ENCODE data around the gene E2F4. TPM values are rescaled to one million over a fixed set of nuclear protein-coding genes. Genes with fewer than 3 reads are reported as not detected.

Gene E2F4
- total and polyA plus RNA-seq, 2 experiments from 2014 or later: 67.0 to 135 TPM

DNA sequence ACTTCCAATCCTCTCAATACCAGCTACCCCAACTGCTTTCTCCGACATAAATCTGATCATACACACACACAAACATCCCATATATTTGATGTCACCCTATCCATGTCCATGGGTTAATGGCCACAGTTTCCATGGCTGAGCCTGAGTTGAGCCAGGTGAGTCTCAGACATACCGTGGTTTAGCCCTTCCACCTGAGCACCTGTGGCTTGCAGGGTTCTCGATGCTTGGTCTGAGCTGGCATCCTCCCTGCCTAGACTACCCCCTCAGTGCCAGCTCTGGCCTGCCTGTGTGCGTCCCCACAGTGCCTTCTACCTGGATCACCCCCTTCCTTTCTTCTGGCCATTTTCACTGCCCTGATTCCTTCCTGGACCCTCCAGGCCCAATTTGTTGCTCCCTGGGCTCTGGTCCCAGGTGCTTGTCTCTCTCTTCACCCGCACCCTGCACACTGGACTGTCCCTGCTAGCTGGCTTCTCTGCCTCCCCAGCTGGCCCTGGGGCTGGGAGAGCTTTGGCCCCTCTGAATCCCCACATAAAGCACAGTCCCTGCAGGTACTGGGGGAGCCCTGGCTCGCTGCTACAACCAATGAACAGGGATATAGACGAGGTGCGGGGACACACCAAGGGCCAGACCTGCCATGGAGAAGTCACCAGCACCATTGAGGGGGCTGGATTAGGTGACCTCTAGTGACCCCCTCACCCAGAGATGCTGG is 14.3 kb downstream of the E2F4 start:
- Histone ChIP-seq H3K9me2 (ENCODE audit: insufficient read depth) (no peaks in the 10 kb centered on the region), H3K4me2 (no peak overlapping the region), H3K27ac (ENCODE audit: low read depth) (no peak overlapping the region), H4K20me1 (replicated peaks; ENCODE audit: insufficient read depth) (no peaks in the 10 kb centered on the region), H2AFZ (no peak overlapping the region), H3K4me1 (ENCODE audit: insufficient read depth) (no peaks in the 10 kb centered on the region), H3K79me2 (replicated peaks; ENCODE audit: insufficient read depth) (no peaks in the 10 kb centered on the region), H3K4me3 (no peak overlapping the region), H3K36me3 (ENCODE audit: insufficient read depth) (no peaks in the 10 kb centered on the region), H3K27me3 (ENCODE audit: insufficient read depth) (no peaks in the 10 kb centered on the region), H3F3A (replicated peaks; ENCODE audit: low read depth) (no peaks in the 10 kb centered on the region)
- no peaks in the 10 kb centered on the region for H3K9me3 Mint-ChIP-seq
- DNase-seq (ENCODE audit: low spot score): no peak
- TF ChIP-seq, protein P1, sequence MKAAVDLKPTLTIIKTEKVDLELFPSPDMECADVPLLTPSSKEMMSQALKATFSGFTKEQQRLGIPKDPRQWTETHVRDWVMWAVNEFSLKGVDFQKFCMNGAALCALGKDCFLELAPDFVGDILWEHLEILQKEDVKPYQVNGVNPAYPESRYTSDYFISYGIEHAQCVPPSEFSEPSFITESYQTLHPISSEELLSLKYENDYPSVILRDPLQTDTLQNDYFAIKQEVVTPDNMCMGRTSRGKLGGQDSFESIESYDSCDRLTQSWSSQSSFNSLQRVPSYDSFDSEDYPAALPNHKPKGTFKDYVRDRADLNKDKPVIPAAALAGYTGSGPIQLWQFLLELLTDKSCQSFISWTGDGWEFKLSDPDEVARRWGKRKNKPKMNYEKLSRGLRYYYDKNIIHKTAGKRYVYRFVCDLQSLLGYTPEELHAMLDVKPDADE (IDR thresholded peaks at IDR 0.05): no peak
- TF ChIP-seq EZH2phosphoT487 (IDR thresholded peaks at IDR 0.05; ENCODE audit: unreplicated experiment) (no peak), ZNF114 (CRISPR knock-in tag; IDR thresholded peaks at IDR 0.05) (no peak), STAT1 (IDR thresholded peaks at IDR 0.05; ENCODE audit: unreplicated experiment) (no peak), JUNB (IDR thresholded peaks at IDR 0.05; ENCODE audit: unreplicated experiment) (no peak), NANOG (IDR thresholded peaks at IDR 0.05; ENCODE audit: borderline replicate concordance) (no peak), POLR2AphosphoS5 (IDR thresholded peaks at IDR 0.05; ENCODE audit: low read depth) (no peak), ZNF331 (CRISPR knock-in tag; IDR thresholded peaks at IDR 0.05; ENCODE audit: low read depth) (no peak)
- TF ChIP-seq, protein P2, sequence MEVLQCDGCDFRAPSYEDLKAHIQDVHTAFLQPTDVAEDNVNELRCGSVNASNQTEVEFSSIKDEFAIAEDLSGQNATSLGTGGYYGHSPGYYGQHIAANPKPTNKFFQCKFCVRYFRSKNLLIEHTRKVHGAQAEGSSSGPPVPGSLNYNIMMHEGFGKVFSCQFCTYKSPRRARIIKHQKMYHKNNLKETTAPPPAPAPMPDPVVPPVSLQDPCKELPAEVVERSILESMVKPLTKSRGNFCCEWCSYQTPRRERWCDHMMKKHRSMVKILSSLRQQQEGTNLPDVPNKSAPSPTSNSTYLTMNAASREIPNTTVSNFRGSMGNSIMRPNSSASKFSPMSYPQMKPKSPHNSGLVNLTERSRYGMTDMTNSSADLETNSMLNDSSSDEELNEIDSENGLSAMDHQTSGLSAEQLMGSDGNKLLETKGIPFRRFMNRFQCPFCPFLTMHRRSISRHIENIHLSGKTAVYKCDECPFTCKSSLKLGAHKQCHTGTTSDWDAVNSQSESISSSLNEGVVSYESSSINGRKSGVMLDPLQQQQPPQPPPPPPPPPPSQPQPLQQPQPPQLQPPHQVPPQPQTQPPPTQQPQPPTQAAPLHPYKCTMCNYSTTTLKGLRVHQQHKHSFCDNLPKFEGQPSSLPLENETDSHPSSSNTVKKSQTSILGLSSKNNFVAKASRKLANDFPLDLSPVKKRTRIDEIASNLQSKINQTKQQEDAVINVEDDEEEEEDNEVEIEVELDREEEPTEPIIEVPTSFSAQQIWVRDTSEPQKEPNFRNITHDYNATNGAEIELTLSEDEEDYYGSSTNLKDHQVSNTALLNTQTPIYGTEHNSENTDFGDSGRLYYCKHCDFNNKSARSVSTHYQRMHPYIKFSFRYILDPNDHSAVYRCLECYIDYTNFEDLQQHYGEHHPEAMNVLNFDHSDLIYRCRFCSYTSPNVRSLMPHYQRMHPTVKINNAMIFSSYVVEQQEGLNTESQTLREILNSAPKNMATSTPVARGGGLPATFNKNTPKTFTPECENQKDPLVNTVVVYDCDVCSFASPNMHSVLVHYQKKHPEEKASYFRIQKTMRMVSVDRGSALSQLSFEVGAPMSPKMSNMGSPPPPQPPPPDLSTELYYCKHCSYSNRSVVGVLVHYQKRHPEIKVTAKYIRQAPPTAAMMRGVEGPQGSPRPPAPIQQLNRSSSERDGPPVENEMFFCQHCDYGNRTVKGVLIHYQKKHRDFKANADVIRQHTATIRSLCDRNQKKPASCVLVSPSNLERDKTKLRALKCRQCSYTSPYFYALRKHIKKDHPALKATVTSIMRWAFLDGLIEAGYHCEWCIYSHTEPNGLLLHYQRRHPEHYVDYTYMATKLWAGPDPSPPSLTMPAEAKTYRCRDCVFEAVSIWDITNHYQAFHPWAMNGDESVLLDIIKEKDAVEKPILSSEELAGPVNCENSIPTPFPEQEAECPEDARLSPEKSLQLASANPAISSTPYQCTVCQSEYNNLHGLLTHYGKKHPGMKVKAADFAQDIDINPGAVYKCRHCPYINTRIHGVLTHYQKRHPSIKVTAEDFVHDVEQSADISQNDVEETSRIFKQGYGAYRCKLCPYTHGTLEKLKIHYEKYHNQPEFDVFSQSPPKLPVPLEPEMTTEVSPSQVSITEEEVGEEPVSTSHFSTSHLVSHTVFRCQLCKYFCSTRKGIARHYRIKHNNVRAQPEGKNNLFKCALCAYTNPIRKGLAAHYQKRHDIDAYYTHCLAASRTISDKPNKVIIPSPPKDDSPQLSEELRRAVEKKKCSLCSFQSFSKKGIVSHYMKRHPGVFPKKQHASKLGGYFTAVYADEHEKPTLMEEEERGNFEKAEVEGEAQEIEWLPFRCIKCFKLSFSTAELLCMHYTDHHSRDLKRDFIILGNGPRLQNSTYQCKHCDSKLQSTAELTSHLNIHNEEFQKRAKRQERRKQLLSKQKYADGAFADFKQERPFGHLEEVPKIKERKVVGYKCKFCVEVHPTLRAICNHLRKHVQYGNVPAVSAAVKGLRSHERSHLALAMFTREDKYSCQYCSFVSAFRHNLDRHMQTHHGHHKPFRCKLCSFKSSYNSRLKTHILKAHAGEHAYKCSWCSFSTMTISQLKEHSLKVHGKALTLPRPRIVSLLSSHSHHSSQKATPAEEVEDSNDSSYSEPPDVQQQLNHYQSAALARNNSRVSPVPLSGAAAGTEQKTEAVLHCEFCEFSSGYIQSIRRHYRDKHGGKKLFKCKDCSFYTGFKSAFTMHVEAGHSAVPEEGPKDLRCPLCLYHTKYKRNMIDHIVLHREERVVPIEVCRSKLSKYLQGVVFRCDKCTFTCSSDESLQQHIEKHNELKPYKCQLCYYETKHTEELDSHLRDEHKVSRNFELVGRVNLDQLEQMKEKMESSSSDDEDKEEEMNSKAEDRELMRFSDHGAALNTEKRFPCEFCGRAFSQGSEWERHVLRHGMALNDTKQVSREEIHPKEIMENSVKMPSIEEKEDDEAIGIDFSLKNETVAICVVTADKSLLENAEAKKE (CRISPR knock-in tag; IDR thresholded peaks at IDR 0.05): no peak
- TF ChIP-seq, protein P3, sequence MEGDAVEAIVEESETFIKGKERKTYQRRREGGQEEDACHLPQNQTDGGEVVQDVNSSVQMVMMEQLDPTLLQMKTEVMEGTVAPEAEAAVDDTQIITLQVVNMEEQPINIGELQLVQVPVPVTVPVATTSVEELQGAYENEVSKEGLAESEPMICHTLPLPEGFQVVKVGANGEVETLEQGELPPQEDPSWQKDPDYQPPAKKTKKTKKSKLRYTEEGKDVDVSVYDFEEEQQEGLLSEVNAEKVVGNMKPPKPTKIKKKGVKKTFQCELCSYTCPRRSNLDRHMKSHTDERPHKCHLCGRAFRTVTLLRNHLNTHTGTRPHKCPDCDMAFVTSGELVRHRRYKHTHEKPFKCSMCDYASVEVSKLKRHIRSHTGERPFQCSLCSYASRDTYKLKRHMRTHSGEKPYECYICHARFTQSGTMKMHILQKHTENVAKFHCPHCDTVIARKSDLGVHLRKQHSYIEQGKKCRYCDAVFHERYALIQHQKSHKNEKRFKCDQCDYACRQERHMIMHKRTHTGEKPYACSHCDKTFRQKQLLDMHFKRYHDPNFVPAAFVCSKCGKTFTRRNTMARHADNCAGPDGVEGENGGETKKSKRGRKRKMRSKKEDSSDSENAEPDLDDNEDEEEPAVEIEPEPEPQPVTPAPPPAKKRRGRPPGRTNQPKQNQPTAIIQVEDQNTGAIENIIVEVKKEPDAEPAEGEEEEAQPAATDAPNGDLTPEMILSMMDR (conservative IDR thresholded peaks at IDR 0.05; ENCODE audit: low read depth in 2 of 2): no peak
- TF ChIP-seq, protein P4, sequence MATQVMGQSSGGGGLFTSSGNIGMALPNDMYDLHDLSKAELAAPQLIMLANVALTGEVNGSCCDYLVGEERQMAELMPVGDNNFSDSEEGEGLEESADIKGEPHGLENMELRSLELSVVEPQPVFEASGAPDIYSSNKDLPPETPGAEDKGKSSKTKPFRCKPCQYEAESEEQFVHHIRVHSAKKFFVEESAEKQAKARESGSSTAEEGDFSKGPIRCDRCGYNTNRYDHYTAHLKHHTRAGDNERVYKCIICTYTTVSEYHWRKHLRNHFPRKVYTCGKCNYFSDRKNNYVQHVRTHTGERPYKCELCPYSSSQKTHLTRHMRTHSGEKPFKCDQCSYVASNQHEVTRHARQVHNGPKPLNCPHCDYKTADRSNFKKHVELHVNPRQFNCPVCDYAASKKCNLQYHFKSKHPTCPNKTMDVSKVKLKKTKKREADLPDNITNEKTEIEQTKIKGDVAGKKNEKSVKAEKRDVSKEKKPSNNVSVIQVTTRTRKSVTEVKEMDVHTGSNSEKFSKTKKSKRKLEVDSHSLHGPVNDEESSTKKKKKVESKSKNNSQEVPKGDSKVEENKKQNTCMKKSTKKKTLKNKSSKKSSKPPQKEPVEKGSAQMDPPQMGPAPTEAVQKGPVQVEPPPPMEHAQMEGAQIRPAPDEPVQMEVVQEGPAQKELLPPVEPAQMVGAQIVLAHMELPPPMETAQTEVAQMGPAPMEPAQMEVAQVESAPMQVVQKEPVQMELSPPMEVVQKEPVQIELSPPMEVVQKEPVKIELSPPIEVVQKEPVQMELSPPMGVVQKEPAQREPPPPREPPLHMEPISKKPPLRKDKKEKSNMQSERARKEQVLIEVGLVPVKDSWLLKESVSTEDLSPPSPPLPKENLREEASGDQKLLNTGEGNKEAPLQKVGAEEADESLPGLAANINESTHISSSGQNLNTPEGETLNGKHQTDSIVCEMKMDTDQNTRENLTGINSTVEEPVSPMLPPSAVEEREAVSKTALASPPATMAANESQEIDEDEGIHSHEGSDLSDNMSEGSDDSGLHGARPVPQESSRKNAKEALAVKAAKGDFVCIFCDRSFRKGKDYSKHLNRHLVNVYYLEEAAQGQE (IDR thresholded peaks at IDR 0.05; ENCODE audit: unreplicated experiment): no peak
- no peak for ATAC-seq
- H3K27me3 Mint-ChIP-seq (ENCODE audit: insufficient read depth, low read depth, poor library complexity): peaks cover 10% of the 10 kb centered on the region
- H3K27ac Mint-ChIP-seq: no peak overlapping the region
- H3K4me3 Mint-ChIP-seq: no peak overlapping the region; the same call in 2 of the 3 replicates
- H3K36me3 Mint-ChIP-seq (ENCODE audit: low read depth): 0 out of 3 replicates have a peak, but pooled peaks cover 1% of the 10 kb centered on the region
- peaks cover 5% of the 10 kb centered on the region; the same call in 2 of the 3 replicates for H3K4me1 Mint-ChIP-seq
